Non-pigmented ciliary epithelial cell (primary cell): Measurements from ENCODE around the gene BHLHA15.

Experiments used
- DNase-seq: peaks from one replicate; pipeline ENCODE4 v3.0.0-alpha.2; 2010; ENCODE audit warnings: low read depth

Gene BHLHA15

DNA sequence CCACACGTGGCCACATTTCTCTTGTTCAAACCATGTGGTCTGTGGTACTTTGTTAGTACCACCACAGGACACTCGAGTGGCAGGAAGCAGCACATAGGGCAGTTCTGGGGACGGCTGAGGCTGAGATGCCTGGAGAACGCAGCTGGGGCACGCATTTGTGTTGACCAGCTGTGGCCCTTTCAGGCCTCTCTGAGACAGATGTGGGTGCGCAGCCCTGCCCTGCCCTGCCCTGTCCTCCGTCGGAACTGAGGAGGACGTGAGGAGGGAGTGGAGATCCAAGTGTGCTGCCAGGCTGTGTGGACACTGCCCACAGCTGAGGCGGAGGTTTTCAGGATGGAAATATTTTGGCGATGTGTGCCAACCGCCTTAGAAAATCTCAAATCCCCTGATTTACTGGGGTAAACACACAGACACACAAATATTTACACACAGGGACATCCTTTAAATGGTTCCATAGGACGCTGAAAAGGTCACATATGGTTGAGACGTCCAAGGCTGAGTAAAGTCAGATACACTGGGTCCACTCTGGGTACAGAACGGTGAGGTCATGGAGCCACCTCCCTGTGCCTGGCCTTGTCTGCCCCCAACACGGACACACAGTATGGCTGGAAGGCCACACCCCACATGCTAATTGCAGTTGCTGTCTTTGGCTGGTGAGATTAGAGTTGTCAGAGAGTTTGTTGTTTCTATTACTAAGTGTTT is 14.8 kb downstream of the BHLHA15 start:
- no peak for DNase-seq

DNA sequence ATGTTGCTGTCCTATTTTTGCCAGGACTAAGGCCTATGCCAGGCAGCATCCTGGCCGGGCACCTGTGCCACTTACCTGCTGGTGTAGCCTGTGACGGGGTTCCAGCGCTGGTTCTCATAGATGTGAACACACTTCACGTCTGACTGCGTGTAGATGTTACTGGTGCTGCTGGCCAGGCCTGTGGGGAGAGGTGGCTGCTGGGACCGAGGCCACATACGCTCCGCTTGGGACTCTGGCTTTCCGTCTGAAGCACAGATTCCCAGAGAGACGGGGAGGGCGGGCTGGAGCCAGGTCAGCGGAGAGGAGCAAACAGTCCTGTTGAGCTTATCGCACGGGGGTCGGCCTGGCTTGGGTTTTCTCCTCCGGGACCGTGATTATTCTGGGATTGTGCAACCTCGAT is 16.7 kb downstream of the BHLHA15 start:
- DNase-seq: no peak

DNA sequence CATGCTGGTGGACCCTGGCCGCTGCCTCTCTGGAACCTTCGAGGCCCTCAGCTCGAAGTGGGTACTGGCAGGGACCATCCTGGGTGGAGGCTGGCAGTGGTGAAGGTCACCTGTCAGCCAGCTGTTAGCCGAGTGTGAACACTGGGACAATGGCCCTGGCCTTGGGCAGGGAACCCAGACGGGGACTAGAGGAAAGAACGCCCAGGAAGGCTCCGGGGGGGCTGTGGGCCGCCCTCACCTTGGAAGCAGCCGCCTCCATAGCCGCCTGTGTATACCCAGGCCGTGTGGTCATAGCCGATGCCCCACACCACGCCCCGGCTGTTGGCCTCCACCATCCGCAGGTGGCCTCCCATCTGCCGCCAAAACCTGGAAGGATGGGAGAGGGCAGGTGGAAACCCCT is 17.6 kb downstream of the BHLHA15 start:
- no peak for DNase-seq

DNA sequence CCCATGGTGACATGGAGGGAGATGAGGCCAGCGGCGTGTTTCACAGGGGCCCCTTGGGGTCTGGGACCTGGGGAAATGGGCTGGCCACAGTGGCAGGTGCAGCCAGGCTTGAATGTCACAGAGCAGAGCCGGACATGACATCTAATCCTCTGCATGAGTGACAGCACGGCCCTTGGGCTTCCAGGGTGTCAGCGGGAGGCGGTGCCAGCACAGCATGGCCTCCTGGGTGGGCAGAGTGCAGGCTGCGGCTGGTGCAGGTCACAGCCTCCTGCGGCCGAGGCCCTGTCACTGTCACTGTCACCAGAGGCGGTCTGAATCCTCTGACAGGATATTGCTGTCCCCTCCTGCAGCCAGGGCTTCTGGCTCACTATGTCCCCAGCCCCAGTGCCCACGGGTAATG is 18.2 kb downstream of the BHLHA15 start:
- DNase-seq: no peak

DNA sequence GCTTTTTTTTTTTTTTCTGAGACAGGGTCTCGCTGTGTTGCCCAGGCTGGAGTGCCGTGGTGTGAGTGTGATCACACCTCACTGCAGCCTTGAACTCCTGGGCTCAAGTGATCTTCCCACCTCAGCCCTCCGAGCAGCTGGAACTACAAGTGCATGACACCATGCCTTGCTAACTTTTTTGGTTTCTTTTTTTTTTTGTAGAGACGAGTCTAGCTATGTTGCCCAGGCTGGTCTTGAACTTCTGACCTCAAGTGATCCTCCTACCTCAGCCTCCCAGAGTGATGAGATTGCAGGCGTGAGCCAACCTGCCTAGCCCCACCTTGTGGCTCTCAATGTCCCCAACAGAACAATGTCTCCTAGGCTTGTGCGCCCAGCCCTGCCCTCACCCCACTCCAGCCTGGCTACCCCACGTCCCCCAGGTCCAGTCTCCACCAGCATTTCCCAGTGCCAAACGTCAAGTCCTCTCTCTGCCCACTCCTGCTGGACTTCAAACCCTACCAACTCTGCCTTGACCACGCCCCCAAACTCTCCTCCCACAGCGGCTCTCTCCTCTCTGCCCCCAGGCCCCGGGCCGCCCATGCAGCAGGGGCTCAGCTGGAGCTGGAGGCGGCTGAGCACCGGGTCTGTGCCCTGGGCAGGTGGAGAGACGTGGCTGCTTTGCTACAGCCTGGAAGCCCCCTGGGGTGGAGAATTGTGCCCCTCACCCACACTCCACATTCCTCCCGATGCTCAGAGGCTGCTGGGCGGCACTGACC is 18.9 kb downstream of the BHLHA15 start:
- no peak for DNase-seq

DNA sequence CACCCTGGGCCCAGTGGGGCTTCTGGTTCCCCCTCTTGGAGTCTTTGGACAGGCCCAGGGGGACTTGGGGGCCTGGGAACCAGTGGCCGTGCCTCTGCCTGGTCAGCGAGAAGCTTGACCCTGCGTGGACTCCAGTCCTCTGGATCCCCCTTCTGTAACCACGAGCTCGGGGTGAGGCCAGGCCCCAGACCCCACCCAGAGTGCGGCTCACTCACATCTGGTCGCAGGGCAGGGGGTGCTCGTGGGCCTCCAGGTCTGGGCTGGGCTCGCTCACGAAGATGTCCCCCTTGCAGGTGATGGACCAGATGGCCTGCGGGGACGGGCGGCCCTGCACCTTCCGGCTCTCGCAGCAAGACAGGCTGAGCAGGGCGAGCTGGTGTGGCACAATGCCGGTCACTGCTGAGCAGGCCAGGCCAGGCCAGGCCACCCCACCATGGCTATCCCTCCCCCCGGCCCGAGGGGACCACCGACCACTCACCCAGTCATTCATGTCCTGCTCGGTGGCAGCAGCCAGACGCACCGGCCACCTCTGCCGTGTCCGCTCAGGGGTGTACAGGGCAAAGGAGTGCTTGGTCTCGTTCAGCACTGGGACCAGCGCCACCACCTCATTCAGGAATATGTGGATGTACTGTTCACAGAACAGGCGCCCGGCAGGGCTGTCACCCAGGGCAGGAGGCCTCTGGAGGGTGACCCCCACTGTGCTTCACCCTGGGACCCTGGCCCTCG is 19.7 kb downstream of the BHLHA15 start:
- DNase-seq: no peak

DNA sequence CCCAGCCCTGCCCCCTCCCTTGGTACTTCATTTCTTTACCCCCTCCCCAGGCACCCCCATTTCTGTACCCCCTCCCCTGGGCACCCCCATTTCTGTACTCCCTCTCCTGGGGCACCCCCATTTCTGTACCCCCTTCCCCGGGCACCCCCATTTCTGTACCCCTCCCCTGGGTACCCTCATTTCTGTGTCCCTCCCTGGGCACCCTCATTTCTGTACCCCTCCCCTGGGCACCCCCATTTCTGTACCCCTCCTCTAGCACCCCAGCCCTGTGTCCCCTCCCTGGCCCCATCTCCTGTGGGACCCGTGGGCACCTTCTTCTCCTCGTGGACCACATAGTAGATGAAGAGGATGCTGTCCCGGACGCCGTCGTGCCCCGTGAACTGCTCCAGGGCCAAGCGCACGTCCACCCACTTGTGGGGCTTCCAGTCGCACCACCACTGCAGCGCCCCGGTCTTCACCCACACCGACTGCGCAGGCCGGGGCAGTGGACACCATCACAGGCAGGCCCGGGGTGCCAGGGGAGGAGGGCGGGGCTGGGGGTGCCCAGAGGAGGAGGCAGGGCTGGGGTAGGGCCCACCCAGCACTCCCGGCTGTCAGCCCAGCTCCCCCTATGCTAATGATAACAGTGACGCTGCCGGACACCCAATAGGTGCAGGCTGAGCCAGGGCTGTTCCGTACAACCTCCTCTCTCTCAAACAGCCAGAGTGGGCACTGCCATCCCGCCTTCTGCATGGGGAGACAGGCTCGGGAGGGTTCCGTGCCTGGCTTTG is 20.4 kb downstream of the BHLHA15 start:
- DNase-seq: no peak

DNA sequence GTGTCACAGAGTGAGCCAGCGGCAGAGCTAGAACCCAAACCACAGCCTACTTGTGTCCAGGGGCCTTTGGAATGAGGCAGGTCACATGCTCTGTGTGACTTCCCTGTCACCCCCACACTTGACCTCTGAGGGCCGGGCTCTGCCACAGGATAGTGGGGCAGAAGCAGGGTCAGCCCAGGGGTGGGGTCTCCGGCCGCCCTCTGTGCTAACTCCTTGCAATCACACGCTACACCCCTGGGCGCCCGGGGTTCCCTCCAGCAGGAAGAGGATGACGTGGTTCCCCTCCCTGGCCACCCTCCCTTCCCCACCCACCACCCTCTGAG is 21.0 kb downstream of the BHLHA15 start:
- no peak for DNase-seq

DNA sequence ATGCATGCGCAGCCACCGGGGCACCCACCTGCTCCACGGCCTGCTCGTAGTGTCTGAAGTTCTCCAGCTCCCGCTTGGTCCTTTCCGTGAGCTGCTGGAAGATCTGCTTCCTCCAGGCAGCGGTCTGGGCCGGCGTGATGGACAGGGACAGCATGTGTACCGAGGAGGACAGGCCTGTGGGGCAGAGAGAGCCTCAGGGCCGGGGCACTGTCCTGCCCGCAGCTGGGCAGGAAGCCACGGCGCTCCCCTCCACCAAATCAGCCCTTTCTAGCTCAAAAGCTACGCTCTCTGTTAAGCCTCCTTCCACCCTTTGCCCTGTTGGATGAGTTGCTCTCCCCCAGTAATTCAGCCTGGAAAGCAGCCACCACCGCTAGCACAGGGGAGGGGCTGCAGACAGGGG is 21.6 kb downstream of the BHLHA15 start:
- DNase-seq: no peak

DNA sequence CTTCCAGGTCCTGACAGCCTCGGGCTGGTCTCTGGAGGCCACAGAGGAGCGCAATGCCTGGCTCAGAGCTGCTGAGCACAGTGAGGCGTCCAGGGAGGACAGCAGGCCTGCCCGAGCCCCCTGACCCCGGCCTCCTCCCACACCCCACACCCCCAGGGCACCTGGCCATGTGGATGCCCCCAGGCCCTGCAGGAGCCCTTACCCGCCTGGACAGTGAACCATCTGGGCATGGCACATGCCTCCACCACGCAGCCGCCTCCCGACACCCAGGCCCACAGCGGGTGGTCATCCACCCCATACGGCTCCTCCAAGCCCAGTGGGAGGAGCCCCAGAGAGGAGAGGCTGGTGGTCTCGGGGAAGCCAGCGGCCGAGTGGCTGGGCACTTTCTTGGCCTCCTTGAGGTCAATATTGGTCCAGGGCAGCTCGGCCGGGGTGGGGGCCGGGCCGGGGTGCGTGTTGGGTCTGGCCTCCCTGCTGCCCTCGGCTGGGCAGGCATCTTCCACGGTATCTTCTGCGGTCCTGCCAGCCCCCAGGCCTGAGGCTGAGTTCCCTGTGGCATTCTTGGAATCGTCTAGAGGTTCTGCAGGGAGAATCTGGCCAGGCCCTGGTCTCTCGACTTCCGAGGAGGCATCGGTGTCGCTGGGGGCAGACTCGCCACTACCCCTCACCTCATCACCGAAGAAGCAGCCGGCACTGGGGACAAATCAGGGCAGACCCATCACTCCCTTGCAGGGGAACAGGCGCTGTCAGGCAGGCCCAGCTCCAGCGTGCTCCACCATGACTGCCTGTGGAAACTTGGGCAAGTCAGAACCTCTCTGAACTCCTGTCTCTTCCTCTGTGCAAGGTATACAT is 22.2 kb downstream of the BHLHA15 start:
- DNase-seq: no peak

DNA sequence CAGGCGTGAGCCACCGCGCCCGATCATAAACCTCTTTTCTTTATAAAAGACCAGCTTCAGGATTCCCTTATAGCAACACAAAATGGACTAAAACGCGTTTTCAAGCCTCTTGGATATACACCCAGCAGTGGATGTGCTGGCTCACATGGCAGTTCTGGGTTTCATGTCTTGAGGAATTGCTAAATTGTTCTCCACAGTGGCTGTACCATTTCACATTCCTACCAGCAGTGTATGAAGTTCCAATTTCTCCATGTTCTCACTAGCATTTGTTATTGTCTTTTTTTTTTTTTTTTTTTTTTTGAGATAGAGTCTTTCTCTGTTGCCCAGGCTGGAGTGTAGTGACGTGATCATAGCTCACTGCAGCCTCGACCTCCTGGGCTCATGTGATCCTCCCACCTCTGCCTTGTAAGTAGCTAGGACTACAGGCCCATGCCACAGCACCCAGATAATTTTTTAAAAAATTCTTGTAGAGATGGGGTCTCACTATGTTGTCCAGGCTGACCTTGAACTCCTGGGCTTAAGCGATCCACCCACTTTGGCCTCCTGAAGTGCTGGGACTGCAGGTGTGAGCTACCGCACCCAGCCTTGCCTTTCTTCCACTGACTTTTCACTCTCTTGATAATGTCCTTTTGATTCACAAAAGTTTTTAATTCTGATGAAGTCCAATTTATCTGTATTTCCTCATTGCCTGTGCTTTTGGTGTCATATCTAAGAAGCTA is 23.3 kb downstream of the BHLHA15 start:
- no peak for DNase-seq

DNA sequence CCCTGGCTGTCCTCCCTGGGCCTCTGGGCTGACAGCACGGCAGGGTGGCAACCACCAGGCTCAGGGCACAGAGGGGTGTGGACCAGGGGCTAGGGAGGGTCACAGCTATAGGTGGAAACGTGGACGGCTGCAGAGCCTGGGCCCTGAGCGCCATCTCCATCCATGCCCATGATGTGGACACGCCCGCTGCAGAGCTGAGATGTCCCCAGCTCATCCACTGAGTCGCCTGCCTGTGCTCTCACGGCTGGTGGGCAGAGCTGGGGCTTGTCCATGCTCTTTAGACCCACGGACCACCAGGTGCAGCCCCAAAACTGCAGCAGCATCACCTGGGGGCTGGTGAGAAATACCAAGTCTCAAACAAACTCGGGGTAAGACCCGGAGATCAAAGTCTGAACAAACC is 24.7 kb downstream of the BHLHA15 start:
- DNase-seq: no peak

DNA sequence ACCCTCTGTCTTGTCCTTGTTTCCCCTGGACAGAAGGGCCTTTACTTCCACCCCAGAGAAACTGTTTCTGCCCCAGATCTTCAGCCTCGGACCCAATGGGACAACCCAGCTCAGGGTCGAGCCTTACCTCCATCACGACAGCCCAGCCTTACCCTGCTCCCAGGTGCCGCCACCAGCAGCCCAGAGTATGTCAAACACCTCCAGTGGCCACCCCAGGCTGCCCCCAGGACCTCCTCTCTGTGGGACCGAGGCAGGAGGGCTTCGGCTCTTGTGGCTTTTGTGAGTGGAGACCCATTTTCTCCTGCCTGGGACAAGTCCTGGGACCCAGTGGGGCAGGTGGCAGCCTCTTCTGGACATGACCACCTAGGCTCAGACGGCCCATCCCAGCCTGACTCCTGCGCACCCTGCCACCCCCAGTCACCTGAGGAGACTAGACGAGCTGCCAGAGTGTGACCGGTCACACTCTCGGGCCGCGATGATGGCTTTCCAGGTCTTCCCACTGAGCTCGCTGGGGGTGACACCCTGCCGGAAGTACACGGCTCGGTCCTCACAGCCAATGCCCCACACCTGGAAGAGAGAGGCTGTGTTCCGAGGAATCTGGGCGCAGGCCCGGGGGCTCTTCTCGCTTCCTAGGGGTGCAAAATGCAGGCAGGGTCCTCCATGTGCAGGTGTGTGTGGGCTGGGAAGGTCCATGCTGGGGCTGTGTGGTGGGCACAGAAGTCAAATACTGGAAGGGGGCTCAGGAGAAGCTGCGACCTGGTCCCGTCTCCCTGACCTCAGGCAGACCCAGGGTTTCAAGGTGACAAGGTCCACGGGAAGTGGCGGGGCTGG is 25.3 kb downstream of the BHLHA15 start:
- DNase-seq: no peak

DNA sequence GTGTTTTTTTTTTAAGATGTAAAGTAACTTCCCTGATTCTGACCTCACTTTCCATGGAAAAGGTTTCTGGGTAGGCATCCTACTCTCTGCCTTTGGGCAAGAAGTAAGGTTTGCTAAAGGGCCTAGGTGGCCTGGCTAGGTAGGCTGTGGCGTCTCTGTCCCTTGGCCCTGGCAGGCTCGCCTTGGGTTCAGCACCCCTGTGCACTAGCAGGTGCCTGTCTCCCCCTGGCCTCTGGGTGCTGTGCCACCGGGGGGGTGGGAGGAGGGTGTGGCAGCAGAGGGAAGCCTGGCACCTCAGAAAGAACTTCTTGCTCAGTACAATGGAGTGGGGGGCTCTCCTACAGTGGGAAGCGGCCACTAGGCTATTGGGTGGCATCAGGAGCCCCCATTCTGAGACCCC is 26.8 kb downstream of the BHLHA15 start:
- no peak for DNase-seq

DNA sequence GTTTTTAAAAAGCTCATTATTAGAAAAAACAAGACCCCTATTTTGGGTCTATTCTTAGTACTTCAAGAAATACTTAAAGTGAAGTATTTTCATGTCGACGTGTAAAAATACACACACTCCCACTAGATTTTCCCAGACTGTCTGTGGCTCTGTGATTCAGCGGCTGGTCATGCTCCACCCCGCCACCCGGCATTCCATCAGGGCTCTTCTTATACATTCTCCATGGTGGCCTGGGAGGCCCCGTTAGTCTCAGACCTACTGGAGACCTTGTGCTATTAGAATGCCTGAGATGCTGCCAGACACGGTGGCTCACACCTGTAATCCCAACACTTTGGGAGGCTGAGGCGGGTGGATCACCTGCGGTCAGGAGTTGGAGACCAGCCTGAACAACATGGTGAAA is 27.7 kb downstream of the BHLHA15 start:
- DNase-seq: no peak

DNA sequence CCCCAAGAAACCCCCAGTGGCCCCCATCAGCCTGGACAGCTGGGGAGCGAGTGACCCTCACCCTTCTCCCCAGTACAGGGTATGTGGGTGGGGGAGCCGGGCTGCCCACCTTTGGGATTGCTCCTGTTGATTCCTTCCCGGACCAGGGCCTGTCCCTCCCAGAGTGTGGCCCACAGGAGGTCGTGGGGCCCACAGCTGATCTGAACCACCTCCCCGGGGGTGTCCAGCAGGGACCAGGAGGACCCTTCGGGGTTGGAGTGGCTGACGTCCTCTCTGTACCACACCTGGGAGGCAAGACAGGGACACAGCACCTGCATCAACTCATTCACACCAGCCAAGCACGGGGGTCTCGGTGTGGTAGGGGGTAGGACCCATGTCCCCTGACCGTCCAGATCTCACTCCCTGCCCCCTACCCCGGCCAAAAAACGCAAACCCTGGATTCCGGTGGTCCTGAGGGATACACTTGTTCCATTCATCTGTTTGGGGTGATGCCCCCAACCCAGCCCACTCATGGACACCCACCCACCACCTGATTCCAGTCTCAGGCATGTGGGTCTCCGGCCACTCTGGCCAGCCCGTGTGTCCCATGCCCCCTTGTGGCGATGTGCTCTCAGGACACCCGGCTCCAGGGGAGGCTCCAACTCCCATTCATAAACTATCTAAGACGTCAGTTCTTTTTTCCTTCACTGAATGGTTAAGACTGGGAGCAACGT is 29.9 kb downstream of the BHLHA15 start:
- DNase-seq: no peak

DNA sequence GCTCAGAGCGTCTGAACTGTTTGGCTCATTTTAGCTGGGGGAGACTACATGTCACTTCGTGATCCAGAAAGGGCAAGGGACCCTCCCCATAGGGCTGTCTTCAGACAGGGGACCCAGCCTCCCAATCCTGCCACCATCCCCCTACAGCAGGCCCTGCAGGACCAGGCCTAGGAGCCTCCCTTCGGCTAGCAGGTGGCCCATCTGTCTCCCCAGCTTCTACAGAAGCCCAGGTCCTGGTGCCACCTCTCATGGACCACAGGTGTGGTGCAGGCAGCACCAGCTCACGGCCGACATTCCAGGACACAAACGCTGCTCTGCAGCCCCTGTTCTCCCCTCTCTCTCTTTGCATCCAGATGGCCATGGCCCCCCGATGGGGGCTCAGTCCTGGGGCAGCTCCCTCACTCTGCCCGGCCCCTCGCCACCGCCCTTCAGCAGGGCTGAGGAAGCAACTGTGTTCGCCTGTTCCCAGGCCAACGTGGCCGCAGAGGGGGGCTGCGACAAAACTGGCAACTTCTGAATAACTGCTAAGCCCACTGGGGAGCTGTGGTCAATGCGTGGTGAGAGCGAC is 30.5 kb downstream of the BHLHA15 start:
- no peak for DNase-seq

DNA sequence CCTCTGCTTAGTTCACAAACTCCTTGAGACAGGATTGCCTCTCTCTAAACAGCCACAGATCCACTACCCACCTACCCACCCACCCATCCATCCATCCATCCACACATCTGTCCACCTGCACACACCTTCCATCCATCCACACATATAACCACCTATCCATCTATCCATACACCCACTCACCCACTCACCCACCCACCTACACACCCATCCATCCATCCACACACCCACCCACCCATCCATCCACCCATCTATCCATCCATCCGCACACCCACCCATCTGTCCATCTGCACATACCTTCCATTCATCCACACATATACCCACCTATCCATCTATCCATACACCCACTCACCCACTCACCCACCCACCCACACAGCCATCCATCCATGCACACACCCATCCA is 31.1 kb downstream of the BHLHA15 start:
- no peak for DNase-seq

DNA sequence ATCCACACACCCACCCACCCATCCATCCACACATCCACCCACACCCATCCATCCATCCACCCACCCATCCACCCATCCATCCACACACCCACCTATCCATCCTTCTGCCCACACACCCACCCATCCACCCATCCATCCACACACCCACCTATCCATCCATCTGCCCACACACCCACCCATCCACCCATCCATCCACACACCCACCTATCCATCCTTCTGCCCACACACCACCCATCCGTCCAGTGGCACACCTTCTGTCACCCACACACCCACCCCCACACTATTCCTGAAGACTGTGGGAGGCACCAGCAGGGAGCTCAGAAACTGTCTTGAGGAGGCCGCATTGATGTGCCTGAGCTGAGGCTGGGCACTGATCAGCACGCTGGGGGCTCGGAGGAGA is 31.7 kb downstream of the BHLHA15 start:
- DNase-seq: no peak
